Globus pallidus (tissue), 1 donor: ENCODE data around the gene PPP1R2C.

Experiments used
- DNase-seq: peaks from one replicate; pipeline ENCODE4 v3.0.0-alpha.2; 2015; ENCODE audit warnings: low spot score

The PPP1R2C gene

DNA sequence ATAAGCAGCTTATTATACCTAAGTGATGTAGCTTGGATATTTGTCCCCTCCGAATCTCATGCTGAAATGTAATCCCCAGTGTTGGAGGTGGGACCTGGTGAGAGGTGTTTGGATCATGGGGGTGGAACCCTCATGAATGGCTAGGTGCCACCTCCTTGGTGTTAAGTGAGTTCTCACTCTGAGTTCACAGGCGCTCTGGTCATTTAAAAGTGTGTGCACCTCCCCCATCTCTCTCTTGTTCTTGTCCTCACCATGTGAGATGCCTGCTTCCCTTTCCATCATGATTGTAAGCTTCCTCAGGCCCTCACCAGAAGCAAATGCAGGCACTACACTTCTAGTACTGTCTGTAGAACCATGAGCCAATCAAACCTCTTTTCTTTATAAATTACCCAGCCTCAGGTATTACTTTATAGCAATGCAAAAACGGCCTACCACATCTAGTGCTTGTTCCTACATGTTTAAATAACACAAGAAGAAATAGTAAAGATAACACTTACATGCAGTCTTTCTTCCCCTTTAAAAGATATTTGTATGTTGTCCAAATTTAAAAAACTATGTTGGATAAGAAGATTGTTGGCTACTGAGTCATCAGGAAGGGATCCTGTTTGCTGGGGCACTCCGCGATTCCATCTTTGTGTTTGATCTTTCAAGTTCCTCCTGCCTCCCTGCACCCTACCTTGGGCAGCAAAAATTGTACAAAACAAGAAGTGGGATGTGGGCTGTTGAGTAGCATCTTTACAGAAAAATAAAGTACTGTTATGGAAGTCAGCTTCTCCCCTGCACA lies 29.7 kb downstream of the PPP1R2C start:
- no peak for DNase-seq

DNA sequence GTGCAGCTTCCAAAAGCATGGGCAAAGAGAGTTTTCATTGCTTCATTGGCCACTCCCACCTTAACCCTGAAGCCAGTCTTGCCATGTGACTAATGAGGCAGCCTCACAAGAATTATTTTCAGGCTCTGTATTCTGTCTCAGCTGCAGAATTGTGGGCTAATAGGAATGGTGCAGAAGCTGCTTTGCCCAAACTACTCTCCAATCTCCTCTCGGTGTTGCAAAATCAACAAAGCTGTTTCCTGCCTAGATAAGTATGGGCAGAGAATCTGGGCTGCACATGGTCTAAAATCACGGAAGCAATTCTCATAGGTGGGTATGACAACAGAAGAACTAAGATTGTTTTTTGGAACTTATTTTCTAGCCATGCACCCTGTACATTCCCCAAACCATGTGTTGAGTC lies 31.4 kb downstream of the PPP1R2C start:
- DNase-seq: no peak

GRCh38 chrX:42740456-42740855 lies 37.5 kb downstream of the PPP1R2C start:
- no peak for DNase-seq

DNA sequence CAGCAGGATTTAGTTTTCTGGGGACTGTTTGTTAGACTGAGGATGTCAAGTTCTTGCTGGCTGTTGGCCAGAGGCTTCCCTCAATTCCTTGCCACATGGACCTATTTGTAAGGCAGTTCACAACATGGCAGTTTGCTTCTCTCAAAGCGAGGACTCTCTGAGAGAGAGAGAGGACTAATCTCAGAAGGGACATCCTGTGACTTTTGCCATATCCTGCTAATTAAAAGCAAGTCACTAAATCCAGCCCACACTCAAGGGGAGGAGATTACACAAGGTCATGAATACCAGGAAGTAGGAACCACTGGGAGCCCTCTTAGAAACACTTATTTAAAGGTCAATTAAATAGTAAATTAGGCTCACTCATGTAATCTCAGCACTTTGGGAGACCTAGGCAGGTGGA lies 38.2 kb downstream of the PPP1R2C start:
- no peak for DNase-seq

DNA sequence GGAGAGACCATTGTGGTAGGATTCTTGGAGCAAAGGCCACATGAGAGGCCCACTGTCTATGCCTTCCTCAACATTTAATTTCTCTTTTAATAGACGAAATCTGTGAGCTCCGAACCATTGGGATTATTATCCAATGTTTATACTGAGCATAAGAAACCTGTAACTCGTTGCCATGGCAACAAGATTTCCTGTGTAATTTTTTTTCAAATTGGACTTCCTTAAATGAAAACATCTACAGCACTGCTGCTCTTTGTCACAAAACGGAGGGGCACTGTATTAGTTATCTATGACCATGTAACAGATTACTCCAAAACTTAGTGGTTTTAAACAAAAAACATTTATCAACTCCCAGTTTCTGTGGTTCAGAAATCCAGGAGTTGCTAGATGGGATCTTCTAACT lies 38.7 kb downstream of the PPP1R2C start:
- DNase-seq: no peak

- no peak for DNase-seq
Measured at GRCh38 chrX:42738552-42738951, 39.4 kb downstream of the PPP1R2C start.

- no peak for DNase-seq
Measured at GRCh38 chrX:42735250-42735649, 42.7 kb downstream of the PPP1R2C start.

DNA sequence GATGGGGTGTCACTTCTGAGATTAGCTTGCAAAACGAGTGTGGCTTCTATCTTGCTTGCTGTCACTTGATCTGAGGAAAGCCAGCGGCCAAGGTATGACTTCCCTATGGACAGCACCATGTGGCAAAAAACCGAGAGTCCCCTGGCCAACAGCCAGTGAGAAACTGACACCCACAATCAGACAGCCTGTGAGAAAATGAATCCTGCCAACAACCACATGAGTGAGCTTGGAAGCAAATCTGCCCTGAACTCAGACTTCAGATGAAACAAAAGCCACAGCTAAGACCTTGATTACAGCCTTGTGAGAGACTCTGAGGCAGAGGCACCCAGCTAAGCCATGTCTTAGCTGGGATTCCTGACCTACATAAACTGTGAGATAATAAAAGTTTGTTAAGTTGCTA lies 45.5 kb downstream of the PPP1R2C start:
- no peak for DNase-seq
